ENCODE results near the gene ZNF124. TPM values are rescaled to one million over a fixed set of nuclear protein-coding genes. Genes with fewer than 3 reads are reported as not detected.

Gene ZNF124
- total and polyA plus RNA-seq, 5 donors from 2014 or later: 4.7 to 15.0 (median 7.4) TPM

Other genes with a start within 250 kb of the ZNF124 start
- gene AHCTF1, start 240.1 kb downstream of the ZNF124 start, total RNA-seq: 77.0 TPM
- gene AHCTF1, start 240.1 kb downstream of the ZNF124 start, polyA plus RNA-seq: 10 to 100 TPM; 11.2 to 22.8 (median 13.9) TPM
- not detected for gene ZNF695, start 164.0 kb downstream of the ZNF124 start, total RNA-seq
- not detected for gene ZNF695, start 164.0 kb downstream of the ZNF124 start, polyA plus RNA-seq
- gene ZNF670, start 93.2 kb downstream of the ZNF124 start, total RNA-seq: 0.37 TPM
- 1 to 10 TPM in 1 of 4 donors, under 1 TPM in 3; 0.54 to 1.4 (median 0.80) TPM for gene ZNF670, start 93.2 kb downstream of the ZNF124 start, polyA plus RNA-seq
- gene ZNF669, start 67.7 kb downstream of the ZNF124 start, total RNA-seq: 15.7 TPM
- 10 to 100 TPM; 10.1 to 24.9 (median 14.8) TPM for gene ZNF669, start 67.7 kb downstream of the ZNF124 start, polyA plus RNA-seq
- not detected for gene VN1R5, start 84.1 kb upstream of the ZNF124 start, total RNA-seq
- not detected for gene VN1R5, start 84.1 kb upstream of the ZNF124 start, polyA plus RNA-seq
- 6.0 TPM for gene ZNF496, start 159.8 kb upstream of the ZNF124 start, total RNA-seq
- 1 to 10 TPM; 2.0 to 3.8 (median 3.2) TPM for gene ZNF496, start 159.8 kb upstream of the ZNF124 start, polyA plus RNA-seq
- 2.0 TPM for gene NLRP3, start 244.2 kb upstream of the ZNF124 start, total RNA-seq
- gene NLRP3, start 244.2 kb upstream of the ZNF124 start, polyA plus RNA-seq: under 1 TPM in 2 of 4 donors, not detected in 2; 0.10 to 0.34 TPM

Measured in CD4-positive, CD25-positive, alpha-beta regulatory T cell (primary cell).